ENCODE results near the gene MOGAT1. TPM values are rescaled to one million over a fixed set of nuclear protein-coding genes. Genes with fewer than 3 reads are reported as not detected.

MOGAT1 gene
- total and polyA plus RNA-seq, 3 donors from 2014 or later = not detected

DNA sequence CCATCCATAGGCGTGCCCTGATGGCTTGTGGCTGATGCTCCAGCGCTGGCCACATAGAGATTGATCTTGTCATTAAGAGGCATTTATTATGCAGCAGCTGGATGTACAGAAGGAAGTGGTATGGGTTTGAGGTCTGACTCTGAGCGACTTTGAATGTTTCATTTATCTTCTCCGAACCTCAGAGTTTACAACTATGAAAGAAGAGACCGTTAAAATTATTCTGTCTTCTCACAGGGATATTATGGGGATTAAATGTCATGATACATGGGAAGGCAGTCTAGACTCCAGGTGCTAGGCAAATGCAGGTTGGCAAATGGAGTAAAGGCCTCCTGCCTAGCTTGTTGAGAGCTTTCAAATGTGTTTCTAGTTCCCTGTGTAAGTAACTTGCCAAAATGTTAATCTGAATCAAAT is 30.3 kb downstream of the MOGAT1 start:
- H3K36me3 ChIP-seq (ENCODE audit: low read depth, missing control alignments) = no peaks in the 10 kb centered on the region
- H3K9me3 ChIP-seq = no peaks in the 10 kb centered on the region
- no peak overlapping the region for H3K4me3 ChIP-seq
- H3K27ac ChIP-seq = no peak overlapping the region
- intact Hi-C loops (cut with DNase I; ENCODE audit: low total_unique reads) = no loop called here
- no peaks in the 10 kb centered on the region for H3K27me3 ChIP-seq
- H3K4me1 ChIP-seq = no peaks in the 10 kb centered on the region
- TF ChIP-seq, protein P1, sequence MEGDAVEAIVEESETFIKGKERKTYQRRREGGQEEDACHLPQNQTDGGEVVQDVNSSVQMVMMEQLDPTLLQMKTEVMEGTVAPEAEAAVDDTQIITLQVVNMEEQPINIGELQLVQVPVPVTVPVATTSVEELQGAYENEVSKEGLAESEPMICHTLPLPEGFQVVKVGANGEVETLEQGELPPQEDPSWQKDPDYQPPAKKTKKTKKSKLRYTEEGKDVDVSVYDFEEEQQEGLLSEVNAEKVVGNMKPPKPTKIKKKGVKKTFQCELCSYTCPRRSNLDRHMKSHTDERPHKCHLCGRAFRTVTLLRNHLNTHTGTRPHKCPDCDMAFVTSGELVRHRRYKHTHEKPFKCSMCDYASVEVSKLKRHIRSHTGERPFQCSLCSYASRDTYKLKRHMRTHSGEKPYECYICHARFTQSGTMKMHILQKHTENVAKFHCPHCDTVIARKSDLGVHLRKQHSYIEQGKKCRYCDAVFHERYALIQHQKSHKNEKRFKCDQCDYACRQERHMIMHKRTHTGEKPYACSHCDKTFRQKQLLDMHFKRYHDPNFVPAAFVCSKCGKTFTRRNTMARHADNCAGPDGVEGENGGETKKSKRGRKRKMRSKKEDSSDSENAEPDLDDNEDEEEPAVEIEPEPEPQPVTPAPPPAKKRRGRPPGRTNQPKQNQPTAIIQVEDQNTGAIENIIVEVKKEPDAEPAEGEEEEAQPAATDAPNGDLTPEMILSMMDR (IDR thresholded peaks at IDR 0.05) = no peak
- DNase-seq = no peak
- WGBS, 2 donors = 72 to 78% methylated on average over 5 of the region's 5 CpGs

DNA sequence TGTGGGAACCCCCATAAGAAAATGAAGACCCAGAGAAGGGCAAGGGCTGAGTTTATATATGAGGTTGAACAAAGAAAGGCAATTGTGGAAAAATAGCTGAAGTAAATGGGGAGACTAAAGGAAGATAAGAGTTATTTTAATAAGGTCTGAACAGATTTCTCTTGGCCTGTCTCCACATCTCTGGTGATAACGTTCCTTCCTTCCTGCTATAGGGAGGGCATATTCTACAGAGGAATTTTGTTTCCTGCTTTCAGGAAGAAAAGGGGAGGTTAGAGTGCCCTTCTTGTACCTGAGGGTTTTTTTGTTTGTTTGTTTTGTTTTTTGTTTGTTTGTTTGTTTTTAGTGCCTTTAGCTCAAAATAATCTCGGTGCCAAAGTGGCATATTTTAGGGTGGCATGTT is 31.6 kb downstream of the MOGAT1 start:
- DNase-seq = no peak
- Histone ChIP-seq H3K4me1 (no peaks in the 10 kb centered on the region), H3K9me3 (no peaks in the 10 kb centered on the region), H3K36me3 (ENCODE audit: low read depth, missing control alignments) (no peaks in the 10 kb centered on the region), H3K4me3 (no peak overlapping the region), H3K27me3 (no peaks in the 10 kb centered on the region), H3K27ac (no peak overlapping the region)
- TF ChIP-seq POLR2A (IDR thresholded peaks at IDR 0.05) = no peak
- TF ChIP-seq, protein P1 (IDR thresholded peaks at IDR 0.05) = no peak
- intact Hi-C loops (cut with DNase I; ENCODE audit: low total_unique reads) = no loop called here
- WGBS, 2 donors = 49 to 62% methylated on average over 2 of the region's 2 CpGs

DNA sequence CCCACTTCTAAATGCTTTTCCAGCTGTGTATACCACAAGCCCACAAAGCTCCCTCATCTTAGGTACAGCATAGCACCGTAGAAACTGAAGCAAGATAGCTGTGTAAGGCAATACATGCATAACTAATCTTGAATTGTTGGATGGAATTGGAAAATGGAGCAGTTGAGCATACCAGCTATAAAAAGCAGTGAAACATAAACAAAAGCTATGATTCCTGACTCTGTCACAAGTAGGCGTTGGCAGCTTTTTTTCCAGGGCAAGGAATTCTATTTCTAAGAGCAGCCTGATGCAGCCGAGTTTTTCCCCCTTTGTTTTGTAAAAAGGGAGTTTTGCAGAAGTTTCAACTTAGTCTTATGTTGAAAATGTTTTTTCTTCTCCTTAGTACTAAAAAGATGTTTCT is 32.4 kb downstream of the MOGAT1 start:
- intact Hi-C loops (cut with DNase I; ENCODE audit: low total_unique reads) = no loop called here
- DNase-seq = no peak
- no peak overlapping the region for H3K4me3 ChIP-seq
- no peak overlapping the region for H3K27ac ChIP-seq
- no peaks in the 10 kb centered on the region for H3K9me3 ChIP-seq
- no peaks in the 10 kb centered on the region for H3K4me1 ChIP-seq
- WGBS, 2 donors = 56 to 64% methylated on average over 3 of the region's 3 CpGs
- no peaks in the 10 kb centered on the region for H3K27me3 ChIP-seq
- no peaks in the 10 kb centered on the region for H3K36me3 ChIP-seq (ENCODE audit: low read depth, missing control alignments)
- TF ChIP-seq, protein P1 (IDR thresholded peaks at IDR 0.05) = no peak
- TF ChIP-seq POLR2A (IDR thresholded peaks at IDR 0.05) = no peak

DNA sequence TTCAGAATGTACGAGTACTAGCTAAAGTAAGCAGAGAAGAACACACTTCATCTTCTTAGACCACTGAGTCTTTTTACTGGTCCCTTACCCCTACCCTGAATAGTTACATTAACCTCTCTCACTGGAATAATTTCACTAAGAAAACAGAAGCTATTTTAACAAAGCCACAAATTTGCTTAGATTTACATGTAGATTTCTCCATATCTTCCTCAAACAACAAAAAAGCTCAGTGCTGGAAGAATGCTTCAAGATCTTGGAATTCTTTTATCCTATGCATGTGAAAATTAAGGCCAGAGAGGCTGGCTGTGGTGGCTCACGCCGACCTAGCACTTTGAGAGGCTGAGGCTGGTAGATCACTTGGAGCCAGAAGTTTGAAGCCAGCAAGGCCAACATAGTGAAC is 35.2 kb downstream of the MOGAT1 start:
- no peak for DNase-seq
- TF ChIP-seq, protein P1 (IDR thresholded peaks at IDR 0.05) = no peak
- no peak for TF ChIP-seq POLR2A (IDR thresholded peaks at IDR 0.05)
- no peaks in the 10 kb centered on the region for H3K27me3 ChIP-seq
- WGBS, 2 donors = 92 to 93% methylated on average over 3 of the region's 3 CpGs
- no peak overlapping the region for H3K27ac ChIP-seq
- intact Hi-C loops (cut with DNase I; ENCODE audit: low total_unique reads) = no loop called here
- no peaks in the 10 kb centered on the region for H3K9me3 ChIP-seq
- no peaks in the 10 kb centered on the region for H3K36me3 ChIP-seq (ENCODE audit: low read depth, missing control alignments)
- H3K4me3 ChIP-seq = no peak overlapping the region
- H3K4me1 ChIP-seq = no peaks in the 10 kb centered on the region

DNA sequence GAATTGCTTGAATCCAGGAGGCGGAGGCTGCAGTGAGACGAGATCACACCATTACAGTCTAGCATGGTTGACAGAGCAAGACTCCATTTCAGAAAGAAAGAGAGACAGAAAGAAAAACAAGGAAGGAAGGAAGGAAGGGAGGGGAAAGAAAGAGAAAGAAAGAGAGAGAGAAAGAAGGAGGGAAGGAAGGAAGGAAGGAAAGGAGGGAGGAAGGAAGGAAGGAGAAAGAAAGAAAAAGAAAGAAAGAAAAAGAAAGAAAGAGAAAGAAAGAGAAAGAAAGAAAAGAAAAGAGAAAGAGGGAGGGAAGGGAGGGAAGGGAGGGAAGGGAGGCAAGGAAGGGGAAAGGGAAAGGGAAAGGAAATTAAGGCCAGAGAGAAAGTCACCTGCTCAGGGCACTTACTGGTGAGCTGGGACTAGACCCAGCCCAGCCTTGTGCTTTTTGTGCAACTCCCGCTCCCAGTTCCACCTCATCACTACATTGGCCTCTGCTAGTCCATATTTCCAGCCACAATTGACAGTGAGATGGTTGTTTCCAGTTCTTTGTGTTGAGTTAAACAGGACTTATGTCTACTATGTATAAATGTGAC is 35.7 kb downstream of the MOGAT1 start:
- Histone ChIP-seq H3K27ac (no peak overlapping the region), H3K4me3 (no peak overlapping the region), H3K36me3 (ENCODE audit: low read depth, missing control alignments) (no peaks in the 10 kb centered on the region), H3K4me1 (no peaks in the 10 kb centered on the region), H3K9me3 (no peaks in the 10 kb centered on the region), H3K27me3 (no peaks in the 10 kb centered on the region)
- DNase-seq = no peak
- TF ChIP-seq, protein P1 (IDR thresholded peaks at IDR 0.05) = no peak
- no peak for TF ChIP-seq POLR2A (IDR thresholded peaks at IDR 0.05)
- 92 to 94% methylated on average over 3 of the region's 3 CpGs for WGBS, 2 donors
- intact Hi-C loops (cut with DNase I; ENCODE audit: low total_unique reads) = no loop called here
